ENCODE measurements around the gene MSL1. TPM values are rescaled to one million over a fixed set of nuclear protein-coding genes. Genes with fewer than 3 reads are reported as not detected.

The MSL1 gene
- total RNA-seq, 1 donor from 2014 or later, result 39.8 TPM

- Histone ChIP-seq H3K27me3 (ENCODE audit: low read depth) (no peaks in the 10 kb centered on the region), H3K4me1 (peaks cover 13% of the 10 kb centered on the region), H3K9me3 (replicated peaks) (no peaks in the 10 kb centered on the region), H3K36me3 (peaks cover 99% of the 10 kb centered on the region), H3K4me3 (no peak overlapping the region), H3K27ac (replicated peaks) (peak overlapping the region; percentile 57)
- no peak for DNase-seq
- intact Hi-C loops (cut with micrococcal nuclease), result loop anchor here (5.0 kb wide), 1 partner anchor 156 kb away; no protein-coding TSS in a partner anchor
- TF ChIP-seq, protein P1, sequence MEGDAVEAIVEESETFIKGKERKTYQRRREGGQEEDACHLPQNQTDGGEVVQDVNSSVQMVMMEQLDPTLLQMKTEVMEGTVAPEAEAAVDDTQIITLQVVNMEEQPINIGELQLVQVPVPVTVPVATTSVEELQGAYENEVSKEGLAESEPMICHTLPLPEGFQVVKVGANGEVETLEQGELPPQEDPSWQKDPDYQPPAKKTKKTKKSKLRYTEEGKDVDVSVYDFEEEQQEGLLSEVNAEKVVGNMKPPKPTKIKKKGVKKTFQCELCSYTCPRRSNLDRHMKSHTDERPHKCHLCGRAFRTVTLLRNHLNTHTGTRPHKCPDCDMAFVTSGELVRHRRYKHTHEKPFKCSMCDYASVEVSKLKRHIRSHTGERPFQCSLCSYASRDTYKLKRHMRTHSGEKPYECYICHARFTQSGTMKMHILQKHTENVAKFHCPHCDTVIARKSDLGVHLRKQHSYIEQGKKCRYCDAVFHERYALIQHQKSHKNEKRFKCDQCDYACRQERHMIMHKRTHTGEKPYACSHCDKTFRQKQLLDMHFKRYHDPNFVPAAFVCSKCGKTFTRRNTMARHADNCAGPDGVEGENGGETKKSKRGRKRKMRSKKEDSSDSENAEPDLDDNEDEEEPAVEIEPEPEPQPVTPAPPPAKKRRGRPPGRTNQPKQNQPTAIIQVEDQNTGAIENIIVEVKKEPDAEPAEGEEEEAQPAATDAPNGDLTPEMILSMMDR (IDR thresholded peaks at IDR 0.05; ENCODE audit: borderline replicate concordance), result peak; percentile 86
Measured at GRCh38 chr17:40168262-40168832, 46.6 kb downstream of the MSL1 start.

DNA sequence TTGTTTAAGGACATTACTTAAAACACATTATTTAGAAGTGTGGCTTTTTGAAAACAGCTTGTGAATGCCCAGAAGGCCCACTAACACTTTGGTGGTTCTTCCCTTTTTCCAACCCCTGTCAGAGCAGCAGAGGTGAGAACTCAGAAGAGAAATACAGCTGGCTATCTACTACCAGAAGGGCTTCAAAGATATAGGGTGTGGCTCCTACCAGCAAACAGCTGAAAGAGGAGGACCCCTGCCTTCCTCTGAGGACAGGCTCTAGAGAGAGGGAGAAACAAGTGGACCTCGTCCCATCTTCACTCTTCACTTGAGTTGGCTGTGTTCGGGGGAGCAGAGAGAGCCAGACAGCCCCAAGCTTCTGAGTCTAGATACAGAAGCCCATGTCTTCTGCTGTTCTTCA, 48.6 kb downstream of the MSL1 start:
- H3K4me1 ChIP-seq, result peaks cover 13% of the 10 kb centered on the region
- peaks cover 97% of the 10 kb centered on the region for H3K36me3 ChIP-seq
- no peak for DNase-seq
- H3K9me3 ChIP-seq (replicated peaks), result no peaks in the 10 kb centered on the region
- TF ChIP-seq, protein P1 (IDR thresholded peaks at IDR 0.05; ENCODE audit: borderline replicate concordance), result no peak
- no peak overlapping the region for H3K4me3 ChIP-seq
- no peaks in the 10 kb centered on the region for H3K27me3 ChIP-seq (ENCODE audit: low read depth)
- intact Hi-C loops (cut with micrococcal nuclease), result no loop called here
- no peak overlapping the region for H3K27ac ChIP-seq (replicated peaks)

GRCh38 chr17:40171750-40172149, 50.0 kb downstream of the MSL1 start:
- Histone ChIP-seq H3K27me3 (ENCODE audit: low read depth) (no peaks in the 10 kb centered on the region), H3K9me3 (replicated peaks) (no peaks in the 10 kb centered on the region), H3K27ac (replicated peaks) (no peak overlapping the region), H3K36me3 (peaks cover 92% of the 10 kb centered on the region), H3K4me3 (no peak overlapping the region), H3K4me1 (peaks cover 16% of the 10 kb centered on the region)
- TF ChIP-seq, protein P1 (IDR thresholded peaks at IDR 0.05; ENCODE audit: borderline replicate concordance), result no peak
- intact Hi-C loops (cut with micrococcal nuclease), result no loop called here
- no peak for DNase-seq

- intact Hi-C loops (cut with micrococcal nuclease), result no loop called here
Measured at GRCh38 chr17:40173091-40173777, 51.5 kb downstream of the MSL1 start.

DNA sequence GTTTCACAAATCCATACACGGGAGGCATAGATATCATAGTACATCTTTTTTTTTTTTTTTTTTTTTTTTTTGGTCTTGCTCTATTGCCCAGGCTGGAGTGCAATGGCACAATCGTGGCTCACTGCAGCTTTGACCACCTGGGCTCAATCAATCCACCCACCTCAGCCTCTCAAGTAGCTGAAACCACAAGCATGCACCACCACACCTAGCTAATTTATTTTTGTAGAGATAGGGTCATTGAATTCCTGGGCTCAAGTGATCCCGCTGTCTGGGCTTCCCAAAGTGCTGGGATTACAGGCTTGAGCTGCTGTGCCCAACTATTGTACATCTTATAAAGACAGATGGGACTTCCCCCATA, 52.0 kb downstream of the MSL1 start:
- H3K9me3 ChIP-seq (replicated peaks), result no peaks in the 10 kb centered on the region
- TF ChIP-seq, protein P1 (IDR thresholded peaks at IDR 0.05; ENCODE audit: borderline replicate concordance), result no peak
- peaks cover 19% of the 10 kb centered on the region for H3K4me1 ChIP-seq
- peaks cover 72% of the 10 kb centered on the region for H3K36me3 ChIP-seq
- no peak for DNase-seq
- H3K27me3 ChIP-seq (ENCODE audit: low read depth), result no peaks in the 10 kb centered on the region
- intact Hi-C loops (cut with micrococcal nuclease), result no loop called here
- H3K27ac ChIP-seq (replicated peaks), result no peak overlapping the region
- no peak overlapping the region for H3K4me3 ChIP-seq

More at GRCh38 chr17:40173091-40173777, 51.5 kb downstream of the MSL1 start:
- peaks cover 24% of the 10 kb centered on the region for H3K4me1 ChIP-seq
- TF ChIP-seq, protein P1 (IDR thresholded peaks at IDR 0.05; ENCODE audit: borderline replicate concordance), result no peak
- no peak for DNase-seq
- no peak overlapping the region for H3K27ac ChIP-seq (replicated peaks)
- no peak overlapping the region for H3K4me3 ChIP-seq
- H3K27me3 ChIP-seq (ENCODE audit: low read depth), result no peaks in the 10 kb centered on the region
- H3K36me3 ChIP-seq, result peaks cover 77% of the 10 kb centered on the region
- no peaks in the 10 kb centered on the region for H3K9me3 ChIP-seq (replicated peaks)
